Measurements from ENCODE around the gene DYNLRB1.
"Not testable (repeated sequence)": the region's sequence is repeated elsewhere in the genome, so short reads cannot be mapped to it uniquely, and the experiment has no call there.

The DYNLRB1 gene

GRCh38 chr20:34516247-34517113 is at the start of gene DYNLRB1:
DYNLRB1 (plus strand) TSS chr20:34516422; CDS start chr20:34516459, 37 bp downstream.
- peak; percentile 95 for DNase-seq

- no peak for DNase-seq
Observed at GRCh38 chr20:34468951-34469350, 47.3 kb upstream of the DYNLRB1 start.

- DNase-seq: no peak
Observed at GRCh38 chr20:34472246-34472925, 43.8 kb upstream of the DYNLRB1 start.

- peak; percentile 37 for DNase-seq
Observed at GRCh38 chr20:34473262-34473883, 42.8 kb upstream of the DYNLRB1 start.

GRCh38 chr20:34475979-34476736 is 40.1 kb upstream of the DYNLRB1 start:
- DNase-seq: peak; percentile 31

DNA sequence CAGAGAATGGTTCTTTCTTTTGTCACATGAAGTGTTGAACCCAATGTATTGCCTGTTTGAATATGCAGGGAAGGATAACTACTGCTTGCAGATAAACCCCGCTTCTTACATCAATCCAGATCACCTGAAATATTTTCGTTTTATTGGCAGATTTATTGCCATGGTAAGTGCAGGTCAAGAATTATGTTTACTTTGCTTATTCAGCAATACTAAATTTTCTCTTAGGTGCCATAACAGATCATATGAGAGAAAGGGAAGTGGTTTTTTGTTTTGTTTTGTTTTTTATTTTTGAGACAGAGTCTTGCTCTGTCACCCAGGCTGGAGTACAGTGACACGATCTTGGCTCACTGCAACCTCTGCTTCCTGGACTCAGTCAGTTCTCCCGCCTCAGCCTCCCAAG is 36.6 kb upstream of the DYNLRB1 start:
- no peak for DNase-seq

DNA sequence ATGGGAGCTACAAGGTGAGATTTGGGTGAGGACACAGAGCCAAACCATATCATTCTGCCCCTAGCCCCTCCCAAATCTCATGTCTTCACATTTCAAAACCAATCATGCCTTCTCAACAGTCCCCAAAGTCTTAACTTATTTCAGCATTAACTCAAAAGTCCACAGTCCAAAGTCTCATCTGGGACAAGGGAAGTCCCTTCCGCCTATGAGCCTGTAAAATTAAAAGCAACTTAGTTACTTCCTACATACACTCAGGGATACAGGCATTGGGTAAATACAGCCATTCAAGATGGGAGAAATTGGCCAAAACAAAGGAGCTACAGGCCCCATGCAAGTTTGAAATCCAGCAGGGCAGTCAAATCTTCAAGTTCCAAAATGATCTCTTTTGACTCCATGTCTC is 34.1 kb upstream of the DYNLRB1 start:
- not testable (repeated sequence) for DNase-seq

- not testable (repeated sequence) for DNase-seq
Observed at GRCh38 chr20:34483585-34484220, 32.5 kb upstream of the DYNLRB1 start.

GRCh38 chr20:34485068-34485634 is 31.1 kb upstream of the DYNLRB1 start:
- no peak for DNase-seq

GRCh38 chr20:34491226-34491931 is 24.8 kb upstream of the DYNLRB1 start:
- DNase-seq: peak; percentile 16

- DNase-seq: no peak
Observed at GRCh38 chr20:34491932-34492509, 24.2 kb upstream of the DYNLRB1 start.

DNA sequence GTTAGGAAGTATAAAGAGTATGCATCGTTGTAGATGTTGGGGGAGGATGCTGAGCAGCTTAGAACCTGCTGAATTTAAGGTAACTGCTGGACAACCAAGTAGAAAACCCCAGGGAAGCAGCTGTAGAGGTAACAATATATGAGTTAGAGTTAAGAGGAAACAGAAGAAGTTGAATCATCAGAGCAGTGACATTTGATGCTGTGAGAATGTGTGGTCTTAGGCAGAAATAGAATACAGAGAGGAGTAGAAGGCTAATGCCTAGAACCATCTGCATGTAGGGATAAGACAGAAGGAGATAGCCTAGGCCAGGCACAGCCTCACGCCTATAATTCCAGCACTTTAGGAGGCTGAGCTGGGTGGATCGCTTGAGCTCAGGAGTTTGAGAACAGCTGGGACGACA is 22.6 kb upstream of the DYNLRB1 start:
- DNase-seq: no peak

DNA sequence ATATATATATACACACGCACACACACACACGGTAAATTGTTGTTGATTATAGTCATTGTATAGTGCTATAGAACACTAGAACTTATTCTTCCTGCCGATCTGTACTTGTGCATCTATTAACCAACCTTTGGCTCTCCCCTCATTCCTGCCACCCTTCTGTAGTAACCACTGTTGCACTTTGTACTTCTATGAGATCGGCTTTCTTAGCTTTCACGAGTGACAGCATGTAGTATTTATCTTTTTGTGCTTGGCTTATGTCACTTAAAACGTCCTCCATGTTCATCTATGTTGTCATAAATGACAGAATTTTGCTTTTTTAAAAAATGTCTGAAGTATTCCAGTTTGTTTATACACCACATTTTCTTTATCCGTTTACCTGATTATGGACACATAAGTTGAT is 20.9 kb upstream of the DYNLRB1 start:
- DNase-seq: no peak

GRCh38 chr20:34495916-34496315 is 20.3 kb upstream of the DYNLRB1 start:
- no peak for DNase-seq

DNA sequence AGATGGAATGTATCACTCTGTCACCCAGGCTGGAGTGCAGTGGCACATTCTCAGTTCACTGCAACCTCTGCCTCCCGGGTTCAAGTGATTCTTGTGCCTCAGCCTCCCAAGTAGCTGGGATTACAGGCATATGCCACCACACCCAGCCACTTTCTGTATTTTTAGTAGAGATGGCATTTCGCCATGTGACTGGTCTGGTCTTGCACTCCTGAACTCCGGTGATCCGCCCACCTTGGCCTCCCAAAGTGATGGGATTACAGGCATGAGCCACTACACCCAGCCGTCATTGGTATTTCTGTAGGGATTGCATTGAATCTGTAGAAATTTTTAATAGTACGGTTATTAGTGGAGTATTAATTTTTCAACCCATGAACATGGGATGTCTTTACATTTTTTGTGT is 18.6 kb upstream of the DYNLRB1 start:
- not testable (repeated sequence) for DNase-seq

DNA sequence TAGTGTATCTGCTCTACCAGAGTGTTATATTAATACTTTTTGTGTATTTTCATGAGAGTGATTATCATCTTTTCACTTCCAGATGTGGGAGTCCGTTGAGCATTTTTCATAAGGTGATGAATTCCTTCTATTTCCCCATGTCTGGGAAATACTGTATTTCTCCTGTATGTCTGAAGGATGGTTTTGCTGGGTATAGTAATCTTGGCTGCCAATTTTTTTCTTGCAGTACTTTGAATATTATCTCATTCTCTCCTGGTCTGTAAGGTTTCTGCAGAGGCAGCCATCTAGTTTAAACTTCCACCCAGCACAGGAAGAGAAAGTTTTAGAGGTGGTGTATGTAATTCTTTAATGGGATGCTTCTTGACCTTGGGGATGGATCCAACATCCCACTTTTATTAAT is 15.4 kb upstream of the DYNLRB1 start:
- no peak for DNase-seq

DNA sequence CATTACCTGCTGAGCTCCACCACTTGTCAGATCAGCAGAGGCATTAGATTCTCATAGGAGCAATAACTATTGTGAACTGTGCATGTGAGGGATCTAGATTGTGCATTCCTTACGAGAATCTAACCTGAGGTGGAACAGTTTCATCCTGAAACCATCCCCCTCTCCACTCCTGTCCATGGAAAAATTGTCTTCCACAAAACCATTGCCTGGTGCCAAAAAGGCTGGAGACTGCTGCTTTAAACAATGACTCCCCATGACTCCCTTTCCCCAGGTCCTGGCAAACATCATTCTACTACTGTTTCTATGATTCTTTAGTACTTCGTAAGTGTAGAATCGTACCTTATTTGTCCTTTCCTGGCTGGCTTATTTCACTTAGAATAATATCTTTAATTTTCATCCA is 9.7 kb upstream of the DYNLRB1 start:
- no peak for DNase-seq

DNA sequence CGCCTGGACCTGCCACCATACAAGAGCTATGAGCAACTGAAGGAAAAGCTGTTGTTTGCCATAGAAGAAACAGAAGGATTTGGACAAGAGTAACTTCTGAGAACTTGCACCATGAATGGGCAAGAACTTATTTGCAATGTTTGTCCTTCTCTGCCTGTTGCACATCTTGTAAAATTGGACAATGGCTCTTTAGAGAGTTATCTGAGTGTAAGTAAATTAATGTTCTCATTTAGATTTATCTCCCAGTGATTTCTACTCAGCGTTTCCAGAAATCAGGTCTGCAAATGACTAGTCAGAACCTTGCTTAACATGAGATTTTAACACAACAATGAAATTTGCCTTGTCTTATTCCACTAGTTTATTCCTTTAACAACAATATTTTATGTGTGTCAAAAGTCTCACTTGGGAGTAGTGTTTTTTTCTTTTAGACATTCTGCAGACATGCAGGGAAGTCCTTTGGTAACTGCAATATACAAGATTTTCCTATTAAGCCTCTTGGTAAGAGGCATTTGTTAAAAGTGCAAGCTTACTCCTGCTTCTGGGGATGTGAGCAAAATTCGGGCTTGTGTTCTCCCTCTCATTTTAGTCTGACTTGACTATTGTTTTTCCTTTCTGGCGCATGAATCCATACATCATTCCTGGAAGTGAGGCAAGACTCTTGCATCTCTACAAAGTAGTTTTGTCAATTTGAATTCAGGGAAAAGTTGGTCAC is 8.4 kb upstream of the DYNLRB1 start:
- DNase-seq: no peak

DNA sequence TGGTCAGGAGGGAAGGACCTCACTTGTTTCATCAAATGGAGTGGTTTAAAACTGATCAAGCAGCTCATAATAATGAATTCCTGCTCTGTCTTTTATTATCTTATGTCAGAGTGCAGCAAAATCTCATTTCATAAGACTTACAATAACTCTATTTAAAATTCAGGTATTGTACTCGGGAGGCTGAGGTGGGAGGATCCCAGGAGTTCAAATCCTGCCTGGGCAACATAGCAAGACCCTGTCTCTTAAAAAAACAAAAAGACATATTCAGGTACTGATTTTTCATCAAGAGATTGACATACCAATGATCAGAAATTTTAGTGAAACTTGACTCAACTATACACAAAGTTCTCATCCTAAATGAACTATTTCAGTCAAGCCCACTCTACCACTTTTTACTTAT is 5.6 kb upstream of the DYNLRB1 start:
- no peak for DNase-seq

DNA sequence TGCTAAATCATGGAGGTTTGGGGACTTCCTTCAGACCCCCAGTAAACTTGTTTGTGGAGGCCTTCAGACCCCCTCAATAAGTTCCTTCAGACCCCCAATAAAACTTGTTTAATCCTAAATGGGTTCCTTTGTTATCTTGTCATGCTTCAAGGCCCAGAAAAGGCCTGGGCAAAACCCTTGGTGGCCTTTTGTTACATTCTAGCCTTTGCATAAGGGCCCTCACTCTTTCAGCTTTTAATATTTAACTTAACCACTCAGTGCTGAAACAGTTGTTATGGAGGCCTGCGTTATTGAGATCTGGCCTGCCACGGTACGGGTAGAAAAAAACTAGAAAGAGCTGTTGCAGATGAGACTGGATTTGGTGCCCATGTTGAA is 4.3 kb upstream of the DYNLRB1 start:
- no peak for DNase-seq

All from activated CD4-positive, alpha-beta T cell treated with anti-CD3 and anti-CD28 coated beads, Interleukin-10, Interleukin-2, amounts not matched to agents 100 ng/mL and 50 ng/mL, durations not matched to agents 16 hours and 8 hours (primary cell).